ENCODE results near the gene SND1.

- no peak for TF ChIP-seq CTCF (conservative IDR thresholded peaks at IDR 0.05; ENCODE audit: low read depth, low read length)
- TF ChIP-seq BHLHE40 (IDR thresholded peaks at IDR 0.05; ENCODE audit: low read depth, low read length): no peak
Observed at GRCh38 chr7:128019288-128019687, 367.3 kb downstream of the SND1 start.
